H9 (cell line): Measurements from ENCODE around the gene ARHGEF1. TPM values are rescaled to one million over a fixed set of nuclear protein-coding genes. Genes with fewer than 3 reads are reported as not detected.

Experiments
- DNase-seq: peaks from one replicate; pipeline ENCODE4 v3.0.0-alpha.2; 2017
- H2AFZ ChIP-seq: one replicate; pipeline ENCODE4 v1.6.1; 2013; ENCODE audit warnings: mild to moderate bottlenecking, low read length, control low read depth, moderate library complexity
- H2AK5ac ChIP-seq: 2 replicates; pipeline ENCODE4 v1.6.1; 2013; ENCODE audit warnings: low read length, control low read depth, mixed read lengths; ENCODE audit not compliant: insufficient read length
- H2BK120ac ChIP-seq: one replicate; pipeline ENCODE4 v1.6.1; 2013; ENCODE audit warnings: low read depth, mild to moderate bottlenecking, low read length, control low read depth, inconsistent platforms; ENCODE audit not compliant: poor library complexity, severe bottlenecking
- H2BK12ac ChIP-seq: 2 replicates; pipeline ENCODE4 v1.6.1; 2013; ENCODE audit warnings: low read length, control low read depth, mixed read lengths, low read depth; ENCODE audit not compliant: insufficient read length
- H2BK15ac ChIP-seq: 2 replicates; pipeline ENCODE4 v1.6.1; 2013; ENCODE audit warnings: low read depth, low read length, control low read depth
- H2BK20ac ChIP-seq: one replicate; pipeline ENCODE4 v1.6.1; 2013; ENCODE audit warnings: low read depth, mild to moderate bottlenecking, low read length, control low read depth, inconsistent platforms; ENCODE audit not compliant: poor library complexity, severe bottlenecking
- H2BK5ac ChIP-seq: 2 replicates; pipeline ENCODE4 v1.6.1; 2013; ENCODE audit warnings: low read length, control low read depth, mixed read lengths; ENCODE audit not compliant: insufficient read length
- H3K14ac ChIP-seq: 2 replicates; pipeline ENCODE4 v1.6.1; 2013; ENCODE audit warnings: low read length, control low read depth; ENCODE audit not compliant: insufficient read depth
- H3K18ac ChIP-seq: 2 replicates; pipeline ENCODE4 v1.6.1; 2013; ENCODE audit warnings: low read depth, mild to moderate bottlenecking, mixed read lengths, low read length, control low read depth; ENCODE audit not compliant: insufficient read length
- H3K23ac ChIP-seq: 2 replicates; pipeline ENCODE4 v1.6.1; 2013; ENCODE audit warnings: low read length, control low read depth, mixed read lengths, low read depth; ENCODE audit not compliant: insufficient read length
- H3K23me2 ChIP-seq: 2 replicates; pipeline ENCODE4 v1.6.1; 2013; ENCODE audit warnings: low read depth, mild to moderate bottlenecking, mixed read lengths, low read length, control low read depth; ENCODE audit not compliant: insufficient read length, poor library complexity, severe bottlenecking
- H3K27ac ChIP-seq: 2 replicates; pipeline ENCODE4 v1.5.1; 2013; ENCODE audit warnings: low read length, control low read depth, mixed read lengths, low read depth; ENCODE audit not compliant: insufficient read length
- H3K27me3 ChIP-seq: 2 replicates; pipeline ENCODE4 v1.6.1; 2013; ENCODE audit warnings: low read length, control low read depth, inconsistent platforms; ENCODE audit not compliant: insufficient read depth
- H3K4ac ChIP-seq: 2 replicates; pipeline ENCODE4 v1.6.1; 2013; ENCODE audit warnings: low read depth, mild to moderate bottlenecking, control low read depth, inconsistent platforms, low read length, moderate library complexity
- H3K4me1 ChIP-seq: 2 replicates; pipeline ENCODE4 v1.6.1; 2013; ENCODE audit warnings: low read length, control low read depth, inconsistent platforms; ENCODE audit not compliant: insufficient read depth
- H3K4me2 ChIP-seq: 2 replicates; pipeline ENCODE4 v1.6.1; 2013; ENCODE audit warnings: low read length, control low read depth, mixed read lengths; ENCODE audit not compliant: insufficient read length, insufficient read depth
- H3K56ac ChIP-seq: 2 replicates; pipeline ENCODE4 v1.6.1; 2013; ENCODE audit warnings: low read depth, mild to moderate bottlenecking, mixed read lengths, low read length, control low read depth; ENCODE audit not compliant: insufficient read length
- H3K79me1 ChIP-seq: 2 replicates; pipeline ENCODE4 v1.6.1; 2013; ENCODE audit warnings: low read depth, mild to moderate bottlenecking, moderate library complexity, low read length, control low read depth, inconsistent platforms; ENCODE audit not compliant: insufficient read depth, poor library complexity, severe bottlenecking
- H3K79me2 ChIP-seq: 2 replicates; pipeline ENCODE4 v1.6.1; 2013; ENCODE audit warnings: low read length, control low read depth, inconsistent platforms; ENCODE audit not compliant: insufficient read depth
- H3K9ac ChIP-seq: 2 replicates; pipeline ENCODE4 v1.6.1; 2013; ENCODE audit warnings: low read length, control low read depth, mixed read lengths; ENCODE audit not compliant: insufficient read length; ENCODE audit errors: extremely low read depth
- H3K9me3 ChIP-seq: one replicate; pipeline ENCODE4 v1.6.1; 2013; ENCODE audit warnings: low read depth, low read length, inconsistent platforms; ENCODE audit not compliant: control insufficient read depth
- H3T11ph ChIP-seq: one replicate; pipeline ENCODE4 v1.6.1; 2013; ENCODE audit warnings: mild to moderate bottlenecking, low read length, control low read depth, inconsistent platforms
- H4K20me1 ChIP-seq: one replicate; pipeline ENCODE4 v1.6.1; 2013; ENCODE audit not compliant: control insufficient read depth, insufficient read length, insufficient read depth
- H4K5ac ChIP-seq: 2 replicates; pipeline ENCODE4 v1.6.1; 2013; ENCODE audit warnings: low read depth, mild to moderate bottlenecking, mixed read lengths, low read length, control low read depth; ENCODE audit not compliant: insufficient read length
- H4K8ac ChIP-seq: replicated peaks from 2 replicates; pipeline ENCODE4 v1.6.1; 2013; ENCODE audit warnings: low read length, control low read depth, mixed read lengths, low read depth; ENCODE audit not compliant: insufficient read length
- H4K91ac ChIP-seq: 2 replicates; pipeline ENCODE4 v1.6.1; 2013; ENCODE audit warnings: low read depth, mild to moderate bottlenecking, moderate library complexity, mixed read lengths, low read length, control low read depth; ENCODE audit not compliant: insufficient read length
- H3K27ac Mint-ChIP-seq, 3 experiments: 2 replicates in 2 of 3; 3 replicates in 1 of 3; pipeline ENCODE4 v1.8.0; 2020 to 2021; ENCODE audit warnings: mixed read lengths in 3 of 3, mild to moderate bottlenecking in 1 of 3, moderate library complexity in 1 of 3
- H3K27me3 Mint-ChIP-seq: 2 replicates; pipeline ENCODE4 v1.8.0; 2021; ENCODE audit warnings: low read depth, mild to moderate bottlenecking, moderate library complexity, mixed read lengths
- H3K36me3 Mint-ChIP-seq, 3 experiments: 2 replicates in 2 of 3; 3 replicates in 1 of 3; pipeline ENCODE4 v1.8.0; 2020 to 2021; ENCODE audit warnings: low read depth in 3 of 3, mixed read lengths in 3 of 3; ENCODE audit not compliant: insufficient read depth in 1 of 3
- H3K4me1 Mint-ChIP-seq, 2 experiments: 2 replicates each; pipeline ENCODE4 v1.8.0; 2020; ENCODE audit warnings: mixed read lengths in 2 of 2
- H3K4me3 Mint-ChIP-seq, 2 experiments: 2 replicates in 1 of 2; 3 replicates in 1 of 2; pipeline ENCODE4 v1.8.0; 2020 to 2021; ENCODE audit warnings: mild to moderate bottlenecking in 2 of 2, mixed read lengths in 2 of 2, moderate library complexity in 1 of 2
- H3K9me3 Mint-ChIP-seq, 2 experiments: 2 replicates in 1 of 2; 3 replicates in 1 of 2; pipeline ENCODE4 v1.8.0; 2020; ENCODE audit warnings: mild to moderate bottlenecking in 2 of 2, mixed read lengths in 2 of 2, moderate library complexity in 1 of 2
- CTCF ChIP-seq: fragments of 200-600 bp; sonication (generic); conservative IDR thresholded peaks from 3 replicates; pipeline ENCODE4 v1.8.0; 2021; ENCODE audit warnings: antibody characterized with exemption, mild to moderate bottlenecking
- WGBS: extraction: QIAGEN DNeasy Blood & Tissue Kit; methylation state at CpG from one replicate; pipeline ENCODE4 v1.1.7; 2013; ENCODE audit warnings: missing lambda C conversion rate, low lambda C conversion rate, mixed read lengths; ENCODE audit not compliant: insufficient read length; ENCODE audit errors: extremely low coverage; 5-methylcytosine and 5-hydroxymethylcytosine counted together
- total RNA-seq: library from RNA; stranded (reverse); gene quantifications from 2 replicates; pipeline ENCODE4 v1.2.1, GENCODE V29; 2021

ARHGEF1 gene
- total RNA-seq, 1 experiment from 2014 or later = 50.3 TPM

- Histone ChIP-seq H3K79me1 (no peaks in the 10 kb centered on the region), H2BK120ac (no peak overlapping the region), H4K5ac (no peak overlapping the region), H2AFZ (no peak overlapping the region), H4K91ac (no peak overlapping the region), H3K9ac (no peak overlapping the region), H2BK15ac (no peak overlapping the region), H3T11ph (no peak overlapping the region), H2AK5ac (no peak overlapping the region), H3K23ac (no peak overlapping the region), H3K56ac (no peak overlapping the region), H3K23me2 (no peaks in the 10 kb centered on the region), H3K27ac (no peak overlapping the region), H3K14ac (no peak overlapping the region), H2BK12ac (no peak overlapping the region), H4K20me1 (no peaks in the 10 kb centered on the region), H3K9me3 (no peaks in the 10 kb centered on the region), H2BK20ac (no peak overlapping the region), H3K4me1 (no peaks in the 10 kb centered on the region; the same call in 1 of the 2 replicates), H2BK5ac (no peak overlapping the region), H3K4ac (no peak overlapping the region), H3K18ac (no peak overlapping the region), H3K79me2 (no peaks in the 10 kb centered on the region), H4K8ac (no peak overlapping the region), H3K27me3 (no peaks in the 10 kb centered on the region), H3K4me2 (no peak overlapping the region)
- Mint-ChIP-seq H3K27ac (no peak overlapping the region; a peak in 1 of 7 replicates), H3K27me3 (no peaks in the 10 kb centered on the region; the same call in 1 of the 2 replicates), H3K4me3 (no peak overlapping the region), H3K9me3 (no peaks in the 10 kb centered on the region), H3K36me3 (peaks cover 11 to 42% (median 41%) of the 10 kb centered on the region in 3 experiments; a peak in 6 of 7 replicates), H3K4me1 (peaks cover 0 to 32% of the 10 kb centered on the region in 2 experiments; a peak in 2 of 4 replicates)
- no CpG with 5 or more reads among the region's 3 CpGs for WGBS
- TF ChIP-seq CTCF = no peak
- no peak for DNase-seq
These were observed 14.2 kb downstream of the ARHGEF1 start for GRCh38 chr19:41897181-41897580.
